Activated CD4-positive, alpha-beta T cell treated with anti-CD3 and anti-CD28 coated beads, Interleukin-2, Interleukin-6, amounts not matched to agents 100 ng/mL and 50 ng/mL, durations not matched to agents 16 hours and 8 hours (primary cell): ENCODE measurements around the gene EEF1AKMT1.
"Not testable (repeated sequence)": the region's sequence is repeated elsewhere in the genome, so short reads cannot be mapped to it uniquely, and the experiment has no call there.

ENCODE experiments used
- DNase-seq: peaks from one replicate; pipeline ENCODE4 v3.0.0-alpha.2; 2020

EEF1AKMT1 gene

DNA sequence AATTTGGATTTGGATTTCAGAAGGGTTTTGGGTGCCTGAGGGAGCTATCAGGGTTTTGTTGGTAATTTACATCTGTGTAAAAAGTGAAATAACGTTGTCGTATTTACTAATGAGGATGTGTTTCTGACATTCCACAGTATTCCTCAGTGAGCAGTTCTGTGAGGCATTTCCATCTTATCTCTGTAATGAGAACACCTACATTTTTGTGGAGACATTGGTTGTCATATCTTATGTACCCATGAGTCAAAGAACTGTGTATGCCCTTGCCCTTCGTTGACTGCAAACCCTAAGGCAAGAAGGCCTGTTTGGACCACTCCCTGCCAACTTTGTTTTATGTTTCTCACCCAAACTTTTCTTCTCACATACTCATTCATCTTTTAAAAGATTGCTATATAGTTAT lies 84.5 kb downstream of the EEF1AKMT1 start:
- no peak for DNase-seq

DNA sequence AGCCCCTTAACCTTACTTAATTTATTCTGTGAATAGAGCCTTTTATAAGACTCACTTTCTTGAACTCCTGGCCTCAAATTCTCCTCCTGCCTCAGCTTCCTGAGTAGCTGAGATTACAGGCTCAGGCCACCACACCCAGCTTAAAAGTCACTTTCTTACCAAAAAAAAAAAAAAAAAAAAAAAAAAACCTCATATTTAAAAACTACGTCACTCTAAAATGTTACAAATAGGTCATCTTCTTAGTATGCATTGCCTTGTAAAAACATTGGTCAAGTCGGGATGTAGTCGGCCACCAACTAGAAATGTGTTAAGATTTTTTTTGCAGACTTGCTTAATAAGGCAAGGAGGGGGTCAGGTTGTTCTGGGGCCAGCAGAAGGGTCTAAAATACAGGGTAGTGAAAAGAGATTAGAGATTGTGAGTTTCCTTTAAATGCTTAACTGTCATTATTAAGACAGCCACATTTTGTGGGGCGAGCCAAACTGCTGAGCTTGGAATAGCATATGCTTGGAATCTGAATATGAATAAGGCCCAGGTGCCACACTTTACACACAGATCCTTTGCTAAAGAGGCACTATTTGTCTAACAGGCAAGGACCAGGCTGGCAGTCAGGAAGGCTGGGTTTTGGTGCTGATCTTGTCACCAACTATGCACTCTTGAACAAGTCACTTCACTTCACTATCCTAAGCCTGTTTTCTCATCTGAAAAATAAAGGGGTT lies 86.7 kb downstream of the EEF1AKMT1 start:
- DNase-seq, result no peak

DNA sequence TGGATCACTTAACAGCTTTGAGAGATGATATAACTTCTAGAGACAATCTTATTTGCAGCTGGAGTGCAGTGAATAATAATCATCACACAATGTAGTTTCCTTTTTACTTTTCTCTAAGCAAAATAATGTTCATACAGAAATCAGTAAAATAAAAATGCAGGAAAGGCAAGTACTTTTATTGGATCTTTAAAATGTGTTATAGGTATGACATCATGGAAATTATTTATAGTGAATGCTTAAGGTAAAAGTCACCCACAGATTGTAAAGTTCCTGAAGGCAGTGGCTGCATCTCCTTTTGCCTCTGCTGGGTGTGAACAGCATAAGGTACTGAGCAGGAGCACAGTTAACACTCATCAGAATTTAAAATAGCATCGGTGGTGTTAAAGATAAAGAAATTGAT lies 87.6 kb downstream of the EEF1AKMT1 start:
- no peak for DNase-seq

DNA sequence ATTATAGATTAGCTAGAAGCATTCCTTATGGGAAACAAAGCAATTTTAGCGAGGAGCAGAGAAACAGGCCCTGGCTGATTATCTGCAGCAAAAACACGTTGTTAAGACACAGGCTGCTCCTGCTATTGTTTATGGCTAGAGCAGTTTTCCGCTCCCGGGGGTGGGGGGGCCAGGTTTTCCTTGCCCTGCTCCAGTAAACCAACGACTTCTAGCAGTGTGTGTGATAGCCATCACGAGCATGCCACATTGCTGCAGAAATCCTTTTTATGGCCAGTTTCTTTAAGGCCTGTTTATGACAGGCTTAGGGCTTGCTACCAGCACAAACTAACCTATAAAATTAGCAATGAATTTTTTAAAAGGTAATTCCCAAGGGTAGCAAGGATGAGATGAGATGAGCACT lies 88.7 kb downstream of the EEF1AKMT1 start:
- no peak for DNase-seq

DNA sequence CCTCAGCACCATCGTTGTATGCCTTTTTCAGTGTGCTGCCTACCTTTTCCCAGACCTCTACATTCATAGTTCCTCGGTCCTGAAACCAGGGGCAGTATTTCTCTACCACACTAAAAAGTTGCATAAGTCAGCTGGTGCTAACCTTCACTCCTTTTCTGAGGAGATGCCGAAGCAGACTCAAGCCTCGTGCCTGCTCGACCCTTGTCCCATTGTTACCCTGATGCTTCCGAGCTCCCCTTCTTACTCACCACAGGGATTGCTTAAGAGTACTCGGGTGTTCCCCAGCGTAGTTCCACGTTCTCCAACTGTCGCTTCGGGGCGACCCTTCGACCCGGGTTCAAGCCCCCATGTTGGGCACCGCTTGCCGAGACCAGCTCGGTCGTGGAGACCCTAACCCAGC lies 89.2 kb downstream of the EEF1AKMT1 start:
- DNase-seq, result no peak

DNA sequence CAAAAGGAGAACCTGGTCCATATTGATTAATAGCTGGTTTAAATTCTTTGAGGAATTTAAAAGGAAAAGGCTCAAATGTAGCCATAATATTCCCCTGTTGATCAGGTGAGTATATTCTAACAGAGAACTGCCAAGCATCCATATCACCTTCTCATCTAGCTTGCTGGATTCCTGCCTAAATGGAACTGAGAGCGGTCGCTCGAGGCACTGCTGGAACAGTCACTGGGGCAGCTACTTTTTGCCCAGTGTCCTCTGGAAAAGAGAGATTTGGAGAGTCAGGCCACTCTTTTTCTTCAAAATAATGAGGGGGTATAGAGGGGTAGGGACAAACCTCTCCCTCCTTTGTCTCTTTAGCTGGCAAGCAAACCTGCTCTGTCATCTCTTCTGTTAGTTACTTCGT lies 89.7 kb downstream of the EEF1AKMT1 start:
- DNase-seq, result no peak

DNA sequence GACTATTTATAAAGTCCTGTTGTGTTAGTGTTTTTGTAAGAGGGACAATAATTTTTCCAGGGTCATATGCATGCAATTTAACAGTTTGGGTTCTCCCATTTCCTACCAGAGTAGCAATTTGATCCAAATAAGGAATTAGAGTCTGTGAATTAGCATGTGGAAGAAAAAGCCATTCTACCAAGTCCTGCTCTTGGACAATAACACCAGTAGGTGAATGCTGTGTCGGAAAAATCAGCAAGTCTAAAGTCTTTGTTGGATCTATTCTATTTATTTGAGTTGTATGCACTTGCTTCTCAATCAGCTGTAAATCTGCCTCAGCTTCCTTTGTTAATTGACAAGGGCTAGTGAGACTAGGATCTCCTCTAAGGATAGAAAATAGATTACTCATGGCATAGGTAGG lies 91.7 kb downstream of the EEF1AKMT1 start:
- DNase-seq, result no peak

DNA sequence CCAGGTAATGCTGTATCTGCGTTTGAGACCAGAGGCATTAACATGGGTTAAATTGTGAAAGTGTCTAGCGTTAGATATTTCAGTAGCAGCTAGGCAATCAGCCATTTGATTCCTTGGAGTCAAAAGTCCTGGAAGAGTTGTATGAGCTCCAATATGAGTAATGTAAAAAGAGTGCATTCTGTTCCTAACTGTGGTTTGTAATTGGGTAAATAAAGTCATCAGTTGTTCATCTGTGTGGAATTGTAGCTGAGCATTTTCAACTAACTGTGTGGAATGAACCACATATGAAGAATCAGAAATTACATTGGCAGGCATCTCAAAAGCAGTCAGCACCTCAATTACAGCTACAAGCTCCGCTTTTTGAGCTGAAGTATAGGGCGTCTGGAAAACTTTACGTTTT lies 92.3 kb downstream of the EEF1AKMT1 start:
- DNase-seq, result not testable (repeated sequence)

DNA sequence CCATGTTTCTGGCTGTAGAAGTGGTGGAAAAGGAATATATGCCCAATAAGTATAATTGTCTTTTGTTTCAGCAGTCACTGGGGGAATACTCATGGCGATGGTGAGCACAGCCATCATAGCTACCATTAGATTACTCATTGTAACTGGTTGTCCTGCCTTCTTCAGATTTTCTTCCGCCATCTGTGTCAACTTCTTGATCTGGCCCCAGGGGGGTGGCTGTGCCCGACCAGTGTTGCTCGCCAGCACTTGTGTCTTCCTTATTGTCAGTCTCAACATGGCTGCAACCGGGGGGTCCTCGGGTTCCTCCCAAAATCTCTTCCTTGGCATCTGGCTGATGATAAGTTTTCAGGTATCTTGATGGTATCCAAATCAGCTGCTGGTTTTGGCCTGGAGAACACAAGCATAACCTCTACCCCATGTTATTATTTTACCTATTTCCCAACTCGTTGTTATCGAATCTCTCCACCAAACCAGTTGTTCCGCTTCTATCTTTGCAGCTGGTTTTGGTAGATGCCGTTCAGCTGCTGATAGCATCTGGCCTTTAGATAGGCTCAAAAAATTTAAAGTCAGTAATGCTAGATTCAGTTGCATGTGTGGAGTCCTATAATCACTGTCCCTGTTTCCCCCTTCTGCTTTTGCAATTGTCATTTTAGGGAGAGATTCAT lies 93.2 kb downstream of the EEF1AKMT1 start:
- no peak for DNase-seq

DNA sequence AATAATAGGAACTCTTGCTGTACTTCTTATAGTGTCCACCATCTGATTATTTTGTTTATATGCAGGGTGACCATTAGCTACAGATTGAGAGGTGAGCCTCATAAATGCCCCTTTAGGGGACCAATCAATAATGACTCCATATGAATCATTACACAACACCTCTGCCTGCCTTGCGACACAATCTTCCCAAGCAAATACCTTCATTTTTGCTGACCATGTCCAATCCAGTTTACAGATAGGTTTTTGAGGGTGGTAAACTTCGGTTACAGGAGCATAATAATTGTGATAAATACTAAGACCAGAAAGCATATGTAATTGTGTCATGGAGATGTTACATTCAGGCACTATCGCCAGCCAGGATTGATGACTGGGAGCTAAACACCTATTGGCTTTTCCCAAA lies 93.9 kb downstream of the EEF1AKMT1 start:
- no peak for DNase-seq
